GM12891 (cell line): ENCODE results near the gene BCL11B.

Source experiments
- PAX5 ChIP-seq: IDR thresholded peaks from 2 replicates; pipeline ENCODE4 v1.6.1; 2011; ENCODE audit warnings: low read length, moderate library complexity, mild to moderate bottlenecking; ENCODE audit not compliant: insufficient read depth, severe bottlenecking
- POLR2A ChIP-seq: IDR thresholded peaks from 2 replicates; pipeline ENCODE4 v1.6.1; 2011; ENCODE audit warnings: low read depth, low read length, control low read depth
- POLR2AphosphoS5 ChIP-seq: IDR thresholded peaks from 2 replicates; pipeline ENCODE4 v1.6.1; 2011; ENCODE audit warnings: low read depth, low read length, control low read depth
- POU2F2 ChIP-seq: IDR thresholded peaks from 2 replicates; pipeline ENCODE4 v1.6.1; 2011; ENCODE audit warnings: low read depth, mild to moderate bottlenecking, control low read depth, low read length, moderate library complexity
- SPI1 ChIP-seq: IDR thresholded peaks from 2 replicates; pipeline ENCODE4 v1.6.1; 2011; ENCODE audit warnings: low read depth, low read length, control low read depth
- TAF1 ChIP-seq: IDR thresholded peaks from 2 replicates; pipeline ENCODE4 v1.6.1; 2011; ENCODE audit warnings: low read depth, low read length, control low read depth

- no peak for TF ChIP-seq POLR2AphosphoS5
- no peak for TF ChIP-seq POLR2A
- TF ChIP-seq SPI1 = no peak
- TF ChIP-seq TAF1 = no peak
- no peak for TF ChIP-seq POU2F2
- TF ChIP-seq PAX5 = no peak
These were observed 139.0 kb downstream of the BCL11B start for GRCh38 chr14:99132821-99133635.
